ENCODE data around the gene KLRG1.

The KLRG1 gene

GRCh38 chr12:9027161-9028059, 38.1 kb downstream of the KLRG1 start:
- H3K4me3 ChIP-seq (ENCODE audit: control insufficient read depth, low read depth, low read length), result no peak overlapping the region
- TF ChIP-seq, protein P1, sequence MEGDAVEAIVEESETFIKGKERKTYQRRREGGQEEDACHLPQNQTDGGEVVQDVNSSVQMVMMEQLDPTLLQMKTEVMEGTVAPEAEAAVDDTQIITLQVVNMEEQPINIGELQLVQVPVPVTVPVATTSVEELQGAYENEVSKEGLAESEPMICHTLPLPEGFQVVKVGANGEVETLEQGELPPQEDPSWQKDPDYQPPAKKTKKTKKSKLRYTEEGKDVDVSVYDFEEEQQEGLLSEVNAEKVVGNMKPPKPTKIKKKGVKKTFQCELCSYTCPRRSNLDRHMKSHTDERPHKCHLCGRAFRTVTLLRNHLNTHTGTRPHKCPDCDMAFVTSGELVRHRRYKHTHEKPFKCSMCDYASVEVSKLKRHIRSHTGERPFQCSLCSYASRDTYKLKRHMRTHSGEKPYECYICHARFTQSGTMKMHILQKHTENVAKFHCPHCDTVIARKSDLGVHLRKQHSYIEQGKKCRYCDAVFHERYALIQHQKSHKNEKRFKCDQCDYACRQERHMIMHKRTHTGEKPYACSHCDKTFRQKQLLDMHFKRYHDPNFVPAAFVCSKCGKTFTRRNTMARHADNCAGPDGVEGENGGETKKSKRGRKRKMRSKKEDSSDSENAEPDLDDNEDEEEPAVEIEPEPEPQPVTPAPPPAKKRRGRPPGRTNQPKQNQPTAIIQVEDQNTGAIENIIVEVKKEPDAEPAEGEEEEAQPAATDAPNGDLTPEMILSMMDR (conservative IDR thresholded peaks at IDR 0.05; ENCODE audit: control insufficient read depth, insufficient read depth, low read depth, low read length), result no peak
- no peak for DNase-seq (ENCODE audit: low read depth)

DNA sequence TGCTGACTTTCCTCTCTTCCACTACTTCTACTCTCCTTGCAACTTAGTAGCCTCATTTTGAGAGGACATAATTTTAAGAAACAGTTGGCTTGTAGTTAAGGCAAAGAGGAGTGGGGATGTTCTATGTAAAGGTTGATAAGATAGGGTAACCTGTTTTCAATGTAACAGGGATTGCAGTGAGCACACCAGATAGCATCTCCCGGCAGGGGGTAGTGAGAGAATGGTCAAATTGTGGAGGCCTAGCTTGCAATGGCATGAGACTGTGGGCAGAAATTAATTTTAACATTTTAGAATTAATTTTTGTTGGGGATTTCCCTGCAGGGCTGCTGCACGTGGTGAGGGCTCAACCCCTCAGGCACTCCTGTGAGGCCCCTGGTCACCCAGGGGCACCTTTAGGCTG, 41.4 kb downstream of the KLRG1 start:
- TF ChIP-seq, protein P1 (conservative IDR thresholded peaks at IDR 0.05; ENCODE audit: control insufficient read depth, insufficient read depth, low read depth, low read length), result no peak
- H3K4me3 ChIP-seq (ENCODE audit: control insufficient read depth, low read depth, low read length), result no peak overlapping the region
- DNase-seq (ENCODE audit: low read depth), result no peak

- TF ChIP-seq, protein P1 (conservative IDR thresholded peaks at IDR 0.05; ENCODE audit: control insufficient read depth, insufficient read depth, low read depth, low read length), result no peak
- no peak for DNase-seq (ENCODE audit: low read depth)
- H3K4me3 ChIP-seq (ENCODE audit: control insufficient read depth, low read depth, low read length), result no peak overlapping the region
Observed at GRCh38 chr12:9032202-9032964, 43.0 kb downstream of the KLRG1 start.

GRCh38 chr12:9033265-9033887, 44.0 kb downstream of the KLRG1 start:
- H3K4me3 ChIP-seq (ENCODE audit: control insufficient read depth, low read depth, low read length), result no peak overlapping the region
- TF ChIP-seq, protein P1 (conservative IDR thresholded peaks at IDR 0.05; ENCODE audit: control insufficient read depth, insufficient read depth, low read depth, low read length), result no peak
- no peak for DNase-seq (ENCODE audit: low read depth)

- no peak for DNase-seq (ENCODE audit: low read depth)
- no peak overlapping the region for H3K4me3 ChIP-seq (ENCODE audit: control insufficient read depth, low read depth, low read length)
- TF ChIP-seq, protein P1 (conservative IDR thresholded peaks at IDR 0.05; ENCODE audit: control insufficient read depth, insufficient read depth, low read depth, low read length), result no peak
Observed at GRCh38 chr12:9034095-9034494, 44.7 kb downstream of the KLRG1 start.

- no peak overlapping the region for H3K4me3 ChIP-seq (ENCODE audit: control insufficient read depth, low read depth, low read length)
- TF ChIP-seq, protein P1 (conservative IDR thresholded peaks at IDR 0.05; ENCODE audit: control insufficient read depth, insufficient read depth, low read depth, low read length), result no peak
Observed at GRCh38 chr12:9036227-9036626, 46.9 kb downstream of the KLRG1 start.

More at GRCh38 chr12:9036227-9036626, 46.9 kb downstream of the KLRG1 start:
- DNase-seq (ENCODE audit: low read depth), result no peak
